B cell (primary cell): Measurements from ENCODE around the gene EML6. TPM values are rescaled to one million over a fixed set of nuclear protein-coding genes. Genes with fewer than 3 reads are reported as not detected.

Experiments
- ATAC-seq: fragments of 200-7000 bp; cut with Tn5 transposase; one replicate; pipeline ENCODE4 v1.10.0; 2021; ENCODE audit warnings: low read depth, mild to moderate bottlenecking, moderate number of reproducible peaks, moderate library complexity
- CTCF ChIA-PET: fragments of 350-600 bp; sonication (Branson Sonifier 250); formaldehyde crosslinking; loops from one replicate; lab custom pipeline; 2021; ENCODE audit warnings: antibody characterized with exemption, inconsistent platforms; lab: Charles Lee
- POLR2A ChIA-PET: fragments of 350-600 bp; sonication (Branson Sonifier 250); formaldehyde crosslinking; loops from one replicate; lab custom pipeline; 2021; ENCODE audit warnings: antibody characterized with exemption; lab: Charles Lee
- DNase-seq: peaks from one replicate; pipeline ENCODE4 v3.0.0; 2013
- H2AFZ ChIP-seq: 2 replicates; pipeline ENCODE4 v1.6.1; 2012; ENCODE audit warnings: mild to moderate bottlenecking, low read depth, low read length; ENCODE audit not compliant: insufficient read depth, poor library complexity, severe bottlenecking
- H3K27ac ChIP-seq, 2 donors: 1 replicate in 1 of 2; 2 replicates in 1 of 2; pipeline ENCODE4 v1.5.1; 2012 to 2013; ENCODE audit warnings: low read length in 2 of 2, mild to moderate bottlenecking in 2 of 2, moderate library complexity in 1 of 2
- H3K27me3 ChIP-seq, 4 experiments: fragments of 200-600 bp in 1 of 4; sonication (generic) in 1 of 4; replicated peaks in 1 of 4; 1 replicate in 2 of 4; 2 replicates in 2 of 4; pipeline versions ENCODE4 v1.6.1 to v1.7.0; 2013 to 2016; ENCODE audit warnings: low read length in 3 of 4, mild to moderate bottlenecking in 2 of 4, mixed read lengths in 1 of 4, moderate library complexity in 1 of 4; ENCODE audit not compliant: insufficient read depth in 4 of 4, control insufficient read depth in 3 of 4; ENCODE audit errors: control extremely low read depth in 1 of 4
- H3K36me3 ChIP-seq, 2 experiments: replicated peaks in 1 of 2; 1 replicate in 1 of 2; 2 replicates in 1 of 2; pipeline versions ENCODE4 v1.6.1 to v1.7.1; 2013; ENCODE audit warnings: low read length in 1 of 2; ENCODE audit not compliant: insufficient read depth in 2 of 2, control insufficient read depth in 1 of 2; ENCODE audit errors: control extremely low read depth in 1 of 2, extremely low read depth in 1 of 2
- H3K4me1 ChIP-seq, 2 donors: fragments of 200-600 bp in 1 of 2; sonication (generic) in 1 of 2; 1 replicate in 1 of 2; 2 replicates in 1 of 2; pipeline versions ENCODE4 v1.5.1 to v1.6.1; 2013 to 2017; ENCODE audit warnings: low read length in 2 of 2; ENCODE audit not compliant: control insufficient read depth in 2 of 2, insufficient read depth in 2 of 2
- H3K4me2 ChIP-seq: replicated peaks from 2 replicates; pipeline ENCODE3; 2012; ENCODE audit warnings: mild to moderate bottlenecking, low read depth, low read length; ENCODE audit not compliant: poor library complexity, severe bottlenecking
- H3K4me3 ChIP-seq, 5 experiments: fragments of 200-600 bp in 1 of 5; sonication (generic) in 1 of 5; 1 replicate in 3 of 5; 2 replicates in 2 of 5; pipeline versions ENCODE4 v1.5.1 to v1.7.0; 2011 to 2016; ENCODE audit warnings: low read length in 4 of 5, mild to moderate bottlenecking in 4 of 5, low read depth in 2 of 5, control low read depth in 1 of 5, moderate library complexity in 1 of 5; ENCODE audit not compliant: insufficient read depth in 1 of 5; ENCODE audit errors: control extremely low read depth in 1 of 5, extremely low read depth in 1 of 5
- H3K79me2 ChIP-seq: fragments of 200-600 bp; sonication (generic); one replicate; pipeline ENCODE4 v1.6.0; 2016; ENCODE audit warnings: low read length; ENCODE audit not compliant: control insufficient read depth, insufficient read depth
- H3K9ac ChIP-seq: fragments of 200-600 bp; sonication (generic); 2 replicates; pipeline ENCODE4 v1.6.1; 2017; ENCODE audit warnings: mild to moderate bottlenecking, low read length, moderate library complexity
- H3K9me3 ChIP-seq, 3 donors: one replicate each; pipeline versions ENCODE4 v1.6.1 to v1.7.1; 2013; ENCODE audit warnings: low read length in 2 of 3; ENCODE audit not compliant: control insufficient read depth in 2 of 3, insufficient read depth in 1 of 3; ENCODE audit errors: control extremely low read depth in 1 of 3
- H4K20me1 ChIP-seq: 2 replicates; pipeline ENCODE4 v1.6.0; 2012; ENCODE audit warnings: mild to moderate bottlenecking, low read length; ENCODE audit not compliant: insufficient read depth, control insufficient read depth, poor library complexity, severe bottlenecking
- H3K27ac Mint-ChIP-seq: one replicate; pipeline ENCODE4 v1.8.0; 2021; ENCODE audit warnings: mixed read lengths
- H3K27me3 Mint-ChIP-seq: one replicate; pipeline ENCODE4 v1.8.0; 2021; ENCODE audit warnings: mixed read lengths
- H3K4me1 Mint-ChIP-seq: one replicate; pipeline ENCODE4 v1.8.0; 2021; ENCODE audit warnings: mixed read lengths
- H3K4me3 Mint-ChIP-seq: one replicate; pipeline ENCODE4 v1.8.0; 2021; ENCODE audit warnings: mixed read lengths
- H3K9me3 Mint-ChIP-seq: one replicate; pipeline ENCODE4 v1.8.0; 2022; ENCODE audit warnings: mixed read lengths; ENCODE audit not compliant: insufficient read depth
- EZH2 ChIP-seq: IDR thresholded peaks from 2 replicates; pipeline ENCODE4 v1.6.1; 2012; ENCODE audit warnings: borderline replicate concordance, low read depth, mild to moderate bottlenecking, moderate library complexity, low read length; ENCODE audit not compliant: insufficient read depth, poor library complexity, severe bottlenecking
- WGBS: methylation state at CpG from one replicate; pipeline ENCODE4 v1.1.5; 2013; ENCODE audit warnings: missing lambda C conversion rate; ENCODE audit not compliant: insufficient coverage; 5-methylcytosine and 5-hydroxymethylcytosine counted together
- intact Hi-C: fragments of 100-400 bp; cut with micrococcal nuclease; formaldehyde crosslinking; loops from one replicate; pipeline ENCODE4 v1.10.0; 2022
- polyA plus RNA-seq: library from polyadenylated mRNA; depleted of rRNA; stranded (reverse); fragments of >200 nt; gene quantifications from 2 replicates; pipeline ENCODE4 v1.2.3, GENCODE V29; 2012
- total RNA-seq, 2 donors: library from RNA; stranded (reverse); fragments of 120-200 nt in 1 of 2; gene quantifications; 1 replicate in 1 of 2; 2 replicates in 1 of 2; pipeline versions ENCODE4 v1.2.3 to v1.2.4, GENCODE V29; 2013 to 2022
- TF ChIP-seq, protein P1 (sequence below): fragments of 200-600 bp; IDR thresholded peaks from one replicate; pipeline ENCODE4 v1.8.0; 2022; ENCODE audit warnings: antibody characterized with exemption, mild to moderate bottlenecking

EML6 gene
- total and polyA plus RNA-seq, 2 donors (not counting 1 experiment from before 2014, with no cell fraction given) = 42.5 to 53.7 TPM

DNA sequence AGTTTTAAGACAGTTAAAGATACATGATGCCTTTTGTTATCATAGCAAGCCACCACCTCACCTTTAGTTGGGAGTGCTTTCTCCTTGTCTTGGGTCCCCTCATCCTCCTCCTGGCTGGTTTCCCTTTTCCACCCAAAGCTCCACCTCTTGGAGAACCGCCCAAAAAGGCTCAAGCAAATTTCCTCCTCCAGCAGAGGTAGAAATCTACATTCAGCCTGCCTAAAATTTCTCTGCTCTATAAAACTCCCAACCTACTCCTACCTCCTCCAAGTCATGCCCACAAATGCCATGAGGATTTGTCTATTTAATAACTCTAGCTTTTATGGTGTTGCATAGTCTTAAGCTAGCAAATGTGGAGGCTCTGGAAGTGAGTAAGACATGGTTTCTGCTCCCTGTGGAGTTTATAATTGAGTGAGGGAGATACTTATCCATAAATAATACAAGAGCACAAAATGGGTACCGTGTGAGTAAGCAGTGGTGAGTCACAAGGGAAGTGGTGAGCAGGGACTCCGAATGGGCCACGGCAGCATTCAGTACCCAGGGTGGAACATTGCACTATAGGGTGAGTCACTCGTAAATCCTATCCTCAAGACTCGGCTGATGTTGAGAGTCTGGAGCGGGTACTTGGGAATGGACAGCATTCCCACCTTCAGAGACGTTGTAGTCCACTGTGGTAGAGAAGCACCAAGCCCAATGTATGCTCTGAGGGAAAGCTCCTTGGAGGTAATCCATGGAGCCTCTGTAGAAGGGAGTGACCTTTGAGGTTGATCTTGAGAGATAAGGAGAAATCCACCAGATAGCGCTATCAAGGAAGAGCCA is 180.5 kb downstream of the EML6 start:
- TF ChIP-seq, protein P1, sequence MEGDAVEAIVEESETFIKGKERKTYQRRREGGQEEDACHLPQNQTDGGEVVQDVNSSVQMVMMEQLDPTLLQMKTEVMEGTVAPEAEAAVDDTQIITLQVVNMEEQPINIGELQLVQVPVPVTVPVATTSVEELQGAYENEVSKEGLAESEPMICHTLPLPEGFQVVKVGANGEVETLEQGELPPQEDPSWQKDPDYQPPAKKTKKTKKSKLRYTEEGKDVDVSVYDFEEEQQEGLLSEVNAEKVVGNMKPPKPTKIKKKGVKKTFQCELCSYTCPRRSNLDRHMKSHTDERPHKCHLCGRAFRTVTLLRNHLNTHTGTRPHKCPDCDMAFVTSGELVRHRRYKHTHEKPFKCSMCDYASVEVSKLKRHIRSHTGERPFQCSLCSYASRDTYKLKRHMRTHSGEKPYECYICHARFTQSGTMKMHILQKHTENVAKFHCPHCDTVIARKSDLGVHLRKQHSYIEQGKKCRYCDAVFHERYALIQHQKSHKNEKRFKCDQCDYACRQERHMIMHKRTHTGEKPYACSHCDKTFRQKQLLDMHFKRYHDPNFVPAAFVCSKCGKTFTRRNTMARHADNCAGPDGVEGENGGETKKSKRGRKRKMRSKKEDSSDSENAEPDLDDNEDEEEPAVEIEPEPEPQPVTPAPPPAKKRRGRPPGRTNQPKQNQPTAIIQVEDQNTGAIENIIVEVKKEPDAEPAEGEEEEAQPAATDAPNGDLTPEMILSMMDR = no peak
- TF ChIP-seq EZH2 = no peak
- Histone ChIP-seq H2AFZ (no peak overlapping the region), H3K36me3 (no peaks in the 10 kb centered on the region), H3K4me3 (no peak overlapping the region), H3K27ac (no peak overlapping the region), H4K20me1 (no peaks in the 10 kb centered on the region), H3K79me2 (no peaks in the 10 kb centered on the region), H3K4me2 (no peak overlapping the region), H3K9me3 (no peaks in the 10 kb centered on the region), H3K4me1 (no peaks in the 10 kb centered on the region), H3K9ac (no peak overlapping the region), H3K27me3 (no peaks in the 10 kb centered on the region)
- H3K9me3 Mint-ChIP-seq = no peaks in the 10 kb centered on the region
- H3K27me3 Mint-ChIP-seq = no peaks in the 10 kb centered on the region
- no peak overlapping the region for H3K27ac Mint-ChIP-seq
- H3K4me1 Mint-ChIP-seq = no peaks in the 10 kb centered on the region
- POLR2A ChIA-PET = interaction anchor here (0.6 kb wide), 1 partner anchor 137 kb away, joined by 3 read pairs; no protein-coding TSS in a partner anchor
- intact Hi-C loops = no loop called here
- H3K4me3 Mint-ChIP-seq = no peak overlapping the region
- no peak for ATAC-seq
- no peak for DNase-seq
- CTCF ChIA-PET = no interaction called here
- WGBS = 74% methylated on average over 8 of the region's 9 CpGs

DNA sequence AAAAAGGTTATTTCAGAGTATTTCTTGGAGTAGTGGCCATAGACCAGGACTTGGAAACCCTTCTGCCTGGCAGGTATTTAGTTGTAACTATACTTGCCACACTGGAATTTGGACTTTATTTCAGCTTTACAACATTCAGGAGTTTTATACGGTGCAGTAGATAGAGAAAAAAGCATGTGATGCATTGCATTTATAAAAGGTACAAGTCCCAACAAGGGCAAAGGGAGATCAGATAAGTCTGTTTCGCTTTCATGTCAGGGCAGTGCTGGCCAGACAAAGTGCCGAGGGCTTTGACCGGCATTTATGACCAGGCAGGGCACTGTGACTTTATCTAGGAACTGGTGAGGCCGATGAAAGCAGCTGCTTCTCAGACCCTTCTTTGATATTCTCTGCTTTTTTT is 181.4 kb downstream of the EML6 start:
- Histone ChIP-seq H3K79me2 (no peaks in the 10 kb centered on the region), H3K27me3 (no peaks in the 10 kb centered on the region), H3K4me3 (no peak overlapping the region), H3K4me2 (no peak overlapping the region), H3K36me3 (no peaks in the 10 kb centered on the region), H3K9me3 (no peaks in the 10 kb centered on the region), H2AFZ (no peak overlapping the region), H4K20me1 (no peaks in the 10 kb centered on the region), H3K4me1 (no peaks in the 10 kb centered on the region), H3K9ac (no peak overlapping the region), H3K27ac (no peak overlapping the region)
- ATAC-seq (no peak), DNase-seq (no peak)
- no peaks in the 10 kb centered on the region for H3K27me3 Mint-ChIP-seq
- H3K4me1 Mint-ChIP-seq = no peaks in the 10 kb centered on the region
- intact Hi-C loops = no loop called here
- H3K4me3 Mint-ChIP-seq = no peak overlapping the region
- no peak overlapping the region for H3K27ac Mint-ChIP-seq
- 93% methylated on average over 3 of the region's 5 CpGs for WGBS
- H3K9me3 Mint-ChIP-seq = no peaks in the 10 kb centered on the region
- TF ChIP-seq EZH2 = no peak
- TF ChIP-seq, protein P1 = no peak
- ChIA-PET POLR2A (interaction anchor here (0.6 kb wide), 1 partner anchor 136 kb away, joined by 3 read pairs; no protein-coding TSS in a partner anchor), CTCF (no interaction called here)
